ENCODE results near the gene CARD19.

DNA sequence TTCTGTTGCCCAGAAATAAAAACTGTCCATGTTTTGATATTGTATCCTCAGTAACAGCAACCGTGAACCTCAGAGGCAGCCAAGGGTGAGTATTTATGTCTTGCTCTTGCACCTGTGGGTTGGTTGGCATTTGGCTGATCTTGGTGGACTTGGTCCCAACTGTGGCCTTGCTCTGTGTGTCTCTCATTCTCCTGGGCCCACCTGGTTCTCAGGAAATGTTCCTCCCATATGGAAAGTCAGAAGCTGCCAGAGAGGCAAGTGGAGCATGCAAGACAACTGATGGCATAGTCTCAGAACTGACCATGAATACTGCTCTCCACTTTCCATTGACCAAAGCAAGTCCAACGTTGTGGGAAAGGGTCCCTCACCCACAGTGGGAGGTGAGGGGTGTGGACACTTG lies 51.6 kb downstream of the CARD19 start:
- no peak for TF ChIP-seq EP300 (IDR thresholded peaks at IDR 0.05)
- TF ChIP-seq, protein P1, sequence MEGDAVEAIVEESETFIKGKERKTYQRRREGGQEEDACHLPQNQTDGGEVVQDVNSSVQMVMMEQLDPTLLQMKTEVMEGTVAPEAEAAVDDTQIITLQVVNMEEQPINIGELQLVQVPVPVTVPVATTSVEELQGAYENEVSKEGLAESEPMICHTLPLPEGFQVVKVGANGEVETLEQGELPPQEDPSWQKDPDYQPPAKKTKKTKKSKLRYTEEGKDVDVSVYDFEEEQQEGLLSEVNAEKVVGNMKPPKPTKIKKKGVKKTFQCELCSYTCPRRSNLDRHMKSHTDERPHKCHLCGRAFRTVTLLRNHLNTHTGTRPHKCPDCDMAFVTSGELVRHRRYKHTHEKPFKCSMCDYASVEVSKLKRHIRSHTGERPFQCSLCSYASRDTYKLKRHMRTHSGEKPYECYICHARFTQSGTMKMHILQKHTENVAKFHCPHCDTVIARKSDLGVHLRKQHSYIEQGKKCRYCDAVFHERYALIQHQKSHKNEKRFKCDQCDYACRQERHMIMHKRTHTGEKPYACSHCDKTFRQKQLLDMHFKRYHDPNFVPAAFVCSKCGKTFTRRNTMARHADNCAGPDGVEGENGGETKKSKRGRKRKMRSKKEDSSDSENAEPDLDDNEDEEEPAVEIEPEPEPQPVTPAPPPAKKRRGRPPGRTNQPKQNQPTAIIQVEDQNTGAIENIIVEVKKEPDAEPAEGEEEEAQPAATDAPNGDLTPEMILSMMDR (IDR thresholded peaks at IDR 0.05) = no peak

All from esophagus muscularis mucosa (tissue), 3 donors.